Skeletal muscle cell (primary cell): Measurements from ENCODE around the gene SHMT2.
A peak's percentile ranks its signal among the peaks of the same experiment; 100 is the strongest.
"Not testable (repeated sequence)": the region's sequence is repeated elsewhere in the genome, so short reads cannot be mapped to it uniquely, and the experiment has no call there.

Experiments used
- DNase-seq: peaks from one replicate; pipeline ENCODE4 v3.0.0-alpha.2; 2010; ENCODE audit warnings: low read depth
- H3K4me3 ChIP-seq: 2 replicates; pipeline ENCODE4 v1.5.1; 2011; ENCODE audit warnings: low read depth, mild to moderate bottlenecking, control low read depth, low read length, moderate library complexity

Gene SHMT2

DNA sequence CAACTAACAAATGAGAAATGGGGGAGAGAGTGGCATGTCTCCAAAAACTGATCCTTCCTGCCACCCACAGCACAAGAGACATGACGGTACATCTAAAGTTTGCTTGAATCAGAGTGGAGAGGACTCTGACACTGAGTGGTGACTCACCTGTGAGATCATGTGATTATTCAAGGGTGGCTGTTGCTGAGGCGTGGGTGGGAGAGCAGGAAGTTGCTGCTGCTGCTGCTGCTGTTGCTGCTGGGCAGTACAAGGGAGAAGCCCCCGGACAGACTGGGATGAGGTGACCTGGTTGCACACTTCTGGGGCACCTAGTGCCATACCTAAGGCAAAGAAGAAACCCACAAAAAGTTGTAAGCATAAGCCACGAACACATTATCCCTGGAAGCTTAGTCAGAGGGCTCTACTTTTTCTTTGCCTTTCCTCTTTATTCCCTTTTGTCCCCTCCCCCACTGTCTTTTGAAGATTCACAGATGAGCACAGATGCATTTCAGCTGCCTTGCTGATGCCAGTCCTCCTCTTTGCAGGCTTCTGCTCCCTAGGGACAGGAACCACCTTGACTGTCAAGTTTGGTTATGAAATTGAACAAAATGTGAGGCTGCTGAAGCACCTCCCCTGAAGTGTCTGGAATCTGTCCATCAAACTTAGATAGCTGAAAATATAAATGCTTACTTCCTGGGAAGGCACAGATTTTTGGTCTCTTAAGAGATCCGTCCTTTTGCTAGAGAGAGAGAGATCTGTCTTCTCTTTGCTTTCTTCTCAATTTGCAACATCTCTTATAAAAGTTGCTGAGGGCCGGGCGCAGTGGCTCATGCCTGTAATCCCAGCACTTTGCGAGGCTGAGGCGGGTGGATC, 50.9 kb downstream of the SHMT2 start:
- peak; percentile 95 for DNase-seq
- peak overlapping the region; percentile 17 for H3K4me3 ChIP-seq

DNA sequence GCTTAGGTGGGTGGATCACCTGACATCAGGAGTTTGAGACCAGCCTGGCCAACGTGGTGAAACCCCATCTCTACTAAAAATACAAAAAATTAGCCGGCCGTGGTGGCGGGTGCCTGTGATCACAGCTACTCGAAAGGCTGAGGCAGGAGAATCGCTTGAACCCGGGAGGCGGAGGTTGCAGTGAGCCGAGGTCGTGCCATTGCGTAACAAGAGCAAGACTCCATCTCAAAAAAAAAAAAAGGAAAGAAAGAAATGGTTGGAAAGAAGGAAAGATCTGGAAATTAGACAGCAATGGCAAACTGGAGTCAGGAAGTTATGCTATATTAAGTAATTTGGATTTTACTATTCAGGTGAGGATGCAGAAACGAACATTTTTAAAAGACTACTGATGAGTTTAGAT, 52.6 kb downstream of the SHMT2 start:
- DNase-seq, H3K4me3 ChIP-seq: not testable (repeated sequence)
